Measurements from ENCODE around the gene CALR3. TPM values are rescaled to one million over a fixed set of nuclear protein-coding genes. Genes with fewer than 3 reads are reported as not detected.
"Not testable (repeated sequence)": the region's sequence is repeated elsewhere in the genome, so short reads cannot be mapped to it uniquely, and the experiment has no call there.

CALR3 gene
- polyA plus RNA-seq, 4 donors = not detected

DNA sequence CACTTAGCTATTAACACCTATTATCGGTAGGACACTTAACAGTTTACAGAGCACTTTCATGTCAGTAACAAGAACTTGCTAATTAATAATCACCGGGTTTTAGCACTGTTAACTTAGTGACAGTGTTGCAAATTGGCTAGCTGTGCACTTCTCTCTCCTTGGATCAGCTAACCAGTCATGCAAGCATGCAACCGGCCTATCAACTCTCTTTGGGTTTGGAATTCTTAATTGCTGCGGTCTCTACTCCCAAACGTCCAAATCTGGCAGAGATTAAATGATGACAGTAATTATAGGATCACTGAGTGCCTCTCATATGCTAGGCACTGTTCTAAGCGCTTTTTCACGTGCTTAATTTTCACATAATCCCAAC, 25.4 kb downstream of the CALR3 start:
- H3K27me3 ChIP-seq (ENCODE audit: control insufficient read depth in 3 of 3, insufficient read depth in 3 of 3, low read length in 3 of 3) = no peaks in the 10 kb centered on the region
- peaks cover 0 to 11% (median 0%) of the 10 kb centered on the region in 3 donors for H3K4me1 ChIP-seq (ENCODE audit: control insufficient read depth in 3 of 3, insufficient read depth in 2 of 3, low read depth in 1 of 3, low read length in 2 of 3)
- no peak for FAIRE-seq
- H3K27ac ChIP-seq (ENCODE audit: low read depth in 1 of 3, low read length in 2 of 3) = no peak overlapping the region
- WGBS, 3 donors = 23 to 37% (median 33%) methylated on average over 7 of the region's 7 CpGs
- peaks cover 0 to 4% of the 10 kb centered on the region in 2 donors for H3K9me3 ChIP-seq (ENCODE audit: control insufficient read depth in 2 of 2, insufficient read depth in 1 of 2, low read depth in 1 of 2, low read length in 1 of 2)
- H3K4me3 ChIP-seq (ENCODE audit: low read depth in 1 of 3, low read length in 3 of 3) = peak overlapping the region in 2 of 3 donors; percentile 67 to 99
- no peak for DNase-seq
- H3K36me3 ChIP-seq (ENCODE audit: control insufficient read depth in 3 of 3, insufficient read depth in 2 of 3, low read depth in 1 of 3, low read length in 3 of 3) = peaks cover 0 to 6% (median 0%) of the 10 kb centered on the region in 3 donors

- Histone ChIP-seq H3K36me3 (ENCODE audit: control insufficient read depth in 3 of 3, insufficient read depth in 2 of 3, low read depth in 1 of 3, low read length in 3 of 3) (peaks cover 0 to 15% (median 0%) of the 10 kb centered on the region in 3 donors), H3K9me3 (ENCODE audit: control insufficient read depth in 2 of 2, insufficient read depth in 1 of 2, low read depth in 1 of 2, low read length in 1 of 2) (no peaks in the 10 kb centered on the region), H3K27me3 (ENCODE audit: control insufficient read depth in 3 of 3, insufficient read depth in 3 of 3, low read length in 3 of 3) (no peaks in the 10 kb centered on the region), H3K27ac (ENCODE audit: low read depth in 1 of 3, low read length in 2 of 3) (no peak overlapping the region), H3K4me3 (ENCODE audit: low read depth in 1 of 3, low read length in 3 of 3) (no peak overlapping the region), H3K4me1 (ENCODE audit: control insufficient read depth in 3 of 3, insufficient read depth in 2 of 3, low read depth in 1 of 3, low read length in 2 of 3) (peaks cover 0 to 11% (median 0%) of the 10 kb centered on the region in 3 donors)
- no peak for DNase-seq
- FAIRE-seq = no peak
- 81 to 93% (median 86%) methylated on average over 6 of the region's 6 CpGs for WGBS, 3 donors
Observed at GRCh38 chr19:16467581-16467980, 28.4 kb downstream of the CALR3 start.

GRCh38 chr19:16466802-16467427, 29.1 kb downstream of the CALR3 start:
- H3K27me3 ChIP-seq (ENCODE audit: control insufficient read depth in 3 of 3, insufficient read depth in 3 of 3, low read length in 3 of 3); H3K4me3 ChIP-seq (ENCODE audit: low read depth in 1 of 3, low read length in 3 of 3); FAIRE-seq; DNase-seq; H3K27ac ChIP-seq (ENCODE audit: low read depth in 1 of 3, low read length in 2 of 3); H3K9me3 ChIP-seq (ENCODE audit: control insufficient read depth in 2 of 2, insufficient read depth in 1 of 2, low read depth in 1 of 2, low read length in 1 of 2): not testable (repeated sequence)
- 84 to 90% (median 84%) methylated on average over 12 of the region's 12 CpGs for WGBS, 3 donors
- Histone ChIP-seq H3K36me3 (ENCODE audit: control insufficient read depth in 3 of 3, insufficient read depth in 2 of 3, low read depth in 1 of 3, low read length in 3 of 3) (peaks cover 0 to 17% (median 0%) of the 10 kb centered on the region in 3 donors), H3K4me1 (ENCODE audit: control insufficient read depth in 3 of 3, insufficient read depth in 2 of 3, low read depth in 1 of 3, low read length in 2 of 3) (peaks cover 0 to 11% (median 0%) of the 10 kb centered on the region in 3 donors)

GRCh38 chr19:16465239-16465638, 30.7 kb downstream of the CALR3 start:
- no peak overlapping the region for H3K27ac ChIP-seq (ENCODE audit: low read depth in 1 of 3, low read length in 2 of 3)
- DNase-seq (no peak), FAIRE-seq (no peak)
- WGBS, 3 donors = 85 to 99% (median 91%) methylated on average over 5 of the region's 5 CpGs
- no peak overlapping the region for H3K4me3 ChIP-seq (ENCODE audit: low read depth in 1 of 3, low read length in 3 of 3)
- H3K9me3 ChIP-seq (ENCODE audit: control insufficient read depth in 2 of 2, insufficient read depth in 1 of 2, low read depth in 1 of 2, low read length in 1 of 2) = no peaks in the 10 kb centered on the region
- no peaks in the 10 kb centered on the region for H3K27me3 ChIP-seq (ENCODE audit: control insufficient read depth in 3 of 3, insufficient read depth in 3 of 3, low read length in 3 of 3)
- H3K4me1 ChIP-seq (ENCODE audit: control insufficient read depth in 3 of 3, insufficient read depth in 2 of 3, low read depth in 1 of 3, low read length in 2 of 3) = peaks cover 0 to 5% (median 0%) of the 10 kb centered on the region in 3 donors
- peaks cover 0 to 21% (median 0%) of the 10 kb centered on the region in 3 donors for H3K36me3 ChIP-seq (ENCODE audit: control insufficient read depth in 3 of 3, insufficient read depth in 2 of 3, low read depth in 1 of 3, low read length in 3 of 3)

- peaks cover 0 to 18% (median 0%) of the 10 kb centered on the region in 3 donors for H3K36me3 ChIP-seq (ENCODE audit: control insufficient read depth in 3 of 3, insufficient read depth in 2 of 3, low read depth in 1 of 3, low read length in 3 of 3)
- no peaks in the 10 kb centered on the region for H3K27me3 ChIP-seq (ENCODE audit: control insufficient read depth in 3 of 3, insufficient read depth in 3 of 3, low read length in 3 of 3)
- WGBS, 3 donors = 59 to 69% (median 61%) methylated on average over 12 of the region's 12 CpGs
- H3K27ac ChIP-seq (ENCODE audit: low read depth in 1 of 3, low read length in 2 of 3) = no peak overlapping the region
- DNase-seq = no peak
- peaks cover 0 to 2% (median under 1%) of the 10 kb centered on the region in 3 donors for H3K4me1 ChIP-seq (ENCODE audit: control insufficient read depth in 3 of 3, insufficient read depth in 2 of 3, low read depth in 1 of 3, low read length in 2 of 3)
- no peak for FAIRE-seq
- H3K4me3 ChIP-seq (ENCODE audit: low read depth in 1 of 3, low read length in 3 of 3) = no peak overlapping the region
- H3K9me3 ChIP-seq (ENCODE audit: control insufficient read depth in 2 of 2, insufficient read depth in 1 of 2, low read depth in 1 of 2, low read length in 1 of 2) = no peaks in the 10 kb centered on the region
Observed at GRCh38 chr19:16463991-16464575, 31.9 kb downstream of the CALR3 start.

DNA sequence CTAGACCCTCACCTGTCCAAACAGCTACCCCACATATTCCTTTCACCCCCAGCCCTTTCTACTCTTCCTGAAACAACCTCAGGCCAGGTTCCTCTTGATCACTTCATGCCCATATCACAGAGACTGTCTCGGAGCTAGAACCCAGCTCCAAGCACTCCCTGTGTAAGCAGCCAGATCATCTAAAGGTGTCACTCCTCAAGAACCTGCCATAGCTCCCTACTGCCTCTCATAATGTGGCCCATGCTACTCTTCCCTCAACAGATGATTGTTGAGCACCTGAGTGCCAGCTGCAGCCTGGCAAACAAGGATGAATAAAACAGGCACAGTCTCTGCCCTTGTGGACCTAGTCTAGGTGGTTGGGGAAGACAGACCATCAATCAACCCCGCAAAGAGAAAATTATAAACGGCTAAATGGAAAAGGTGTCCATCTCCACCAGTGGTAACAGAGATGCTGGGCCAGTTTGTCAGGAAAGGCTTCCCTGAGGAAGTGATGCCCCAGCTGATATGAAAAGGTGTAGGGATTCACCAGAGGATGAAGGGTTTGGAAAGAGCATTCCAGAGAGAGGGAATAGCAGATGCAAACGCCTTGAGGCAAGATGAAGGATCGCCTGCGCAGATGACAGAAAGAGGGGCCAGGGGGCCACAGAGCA, 32.5 kb downstream of the CALR3 start:
- FAIRE-seq (no peak), DNase-seq (no peak)
- 78 to 84% (median 80%) methylated on average over 6 of the region's 6 CpGs for WGBS, 3 donors
- Histone ChIP-seq H3K4me1 (ENCODE audit: control insufficient read depth in 3 of 3, insufficient read depth in 2 of 3, low read depth in 1 of 3, low read length in 2 of 3) (peaks cover 4 to 5% (median 5%) of the 10 kb centered on the region in 3 donors), H3K4me3 (ENCODE audit: low read depth in 1 of 3, low read length in 3 of 3) (no peak overlapping the region), H3K36me3 (ENCODE audit: control insufficient read depth in 3 of 3, insufficient read depth in 2 of 3, low read depth in 1 of 3, low read length in 3 of 3) (peaks cover 0 to 15% (median 0%) of the 10 kb centered on the region in 3 donors), H3K27me3 (ENCODE audit: control insufficient read depth in 3 of 3, insufficient read depth in 3 of 3, low read length in 3 of 3) (no peaks in the 10 kb centered on the region), H3K9me3 (ENCODE audit: control insufficient read depth in 2 of 2, insufficient read depth in 1 of 2, low read depth in 1 of 2, low read length in 1 of 2) (no peaks in the 10 kb centered on the region), H3K27ac (ENCODE audit: low read depth in 1 of 3, low read length in 2 of 3) (no peak overlapping the region)

DNA sequence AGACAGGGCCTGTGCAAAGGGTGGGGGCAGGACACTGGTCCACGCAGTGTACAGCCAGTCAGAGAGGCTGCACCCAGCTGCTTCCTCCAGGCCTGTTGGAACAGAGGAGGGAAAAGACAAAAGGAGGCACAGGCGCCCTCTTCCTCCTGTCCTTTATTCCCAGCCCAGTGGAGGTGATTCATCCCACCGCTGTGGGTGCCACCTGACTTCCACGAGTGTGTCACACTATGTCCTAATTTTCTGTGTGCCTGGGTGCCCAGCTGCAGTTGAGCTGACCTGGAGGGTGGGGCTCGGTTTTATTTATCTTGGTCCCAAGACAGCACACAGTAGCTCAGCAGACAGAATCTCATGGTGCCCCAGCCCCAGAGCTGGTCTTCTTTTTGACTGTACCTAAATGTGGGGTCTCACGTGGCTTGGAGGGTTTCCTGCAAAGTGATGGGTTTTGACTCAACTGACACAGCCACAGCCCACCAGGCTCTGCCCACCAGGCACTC, 33.2 kb downstream of the CALR3 start:
- Histone ChIP-seq H3K27me3 (ENCODE audit: control insufficient read depth in 3 of 3, insufficient read depth in 3 of 3, low read length in 3 of 3) (no peaks in the 10 kb centered on the region), H3K36me3 (ENCODE audit: control insufficient read depth in 3 of 3, insufficient read depth in 2 of 3, low read depth in 1 of 3, low read length in 3 of 3) (peaks cover 0 to 15% (median 0%) of the 10 kb centered on the region in 3 donors), H3K4me3 (ENCODE audit: low read depth in 1 of 3, low read length in 3 of 3) (no peak overlapping the region), H3K4me1 (ENCODE audit: control insufficient read depth in 3 of 3, insufficient read depth in 2 of 3, low read depth in 1 of 3, low read length in 2 of 3) (peaks cover 5 to 10% (median 9%) of the 10 kb centered on the region in 3 donors), H3K9me3 (ENCODE audit: control insufficient read depth in 2 of 2, insufficient read depth in 1 of 2, low read depth in 1 of 2, low read length in 1 of 2) (no peaks in the 10 kb centered on the region), H3K27ac (ENCODE audit: low read depth in 1 of 3, low read length in 2 of 3) (no peak overlapping the region)
- 64 to 68% (median 65%) methylated on average over 6 of the region's 6 CpGs for WGBS, 3 donors
- no peak for FAIRE-seq
- no peak for DNase-seq

GRCh38 chr19:16461630-16462051, 34.3 kb downstream of the CALR3 start:
- no peak overlapping the region for H3K4me3 ChIP-seq (ENCODE audit: low read depth in 1 of 3, low read length in 3 of 3)
- DNase-seq (no peak), FAIRE-seq (no peak)
- H3K27me3 ChIP-seq (ENCODE audit: control insufficient read depth in 3 of 3, insufficient read depth in 3 of 3, low read length in 3 of 3) = no peaks in the 10 kb centered on the region
- H3K9me3 ChIP-seq (ENCODE audit: control insufficient read depth in 2 of 2, insufficient read depth in 1 of 2, low read depth in 1 of 2, low read length in 1 of 2) = no peaks in the 10 kb centered on the region
- peaks cover 0 to 20% (median 0%) of the 10 kb centered on the region in 3 donors for H3K36me3 ChIP-seq (ENCODE audit: control insufficient read depth in 3 of 3, insufficient read depth in 2 of 3, low read depth in 1 of 3, low read length in 3 of 3)
- no peak overlapping the region for H3K27ac ChIP-seq (ENCODE audit: low read depth in 1 of 3, low read length in 2 of 3)
- H3K4me1 ChIP-seq (ENCODE audit: control insufficient read depth in 3 of 3, insufficient read depth in 2 of 3, low read depth in 1 of 3, low read length in 2 of 3) = peaks cover 5 to 17% (median 11%) of the 10 kb centered on the region in 3 donors
- WGBS, 3 donors = 81 to 90% (median 89%) methylated on average over 9 of the region's 9 CpGs
